ENCODE data around the gene EFCAB9.

EFCAB9 gene

GRCh38 chr5:172165465-172165864 is 28.5 kb upstream of the EFCAB9 start:
- H3K27ac ChIP-seq (replicated peaks): no peak overlapping the region

DNA sequence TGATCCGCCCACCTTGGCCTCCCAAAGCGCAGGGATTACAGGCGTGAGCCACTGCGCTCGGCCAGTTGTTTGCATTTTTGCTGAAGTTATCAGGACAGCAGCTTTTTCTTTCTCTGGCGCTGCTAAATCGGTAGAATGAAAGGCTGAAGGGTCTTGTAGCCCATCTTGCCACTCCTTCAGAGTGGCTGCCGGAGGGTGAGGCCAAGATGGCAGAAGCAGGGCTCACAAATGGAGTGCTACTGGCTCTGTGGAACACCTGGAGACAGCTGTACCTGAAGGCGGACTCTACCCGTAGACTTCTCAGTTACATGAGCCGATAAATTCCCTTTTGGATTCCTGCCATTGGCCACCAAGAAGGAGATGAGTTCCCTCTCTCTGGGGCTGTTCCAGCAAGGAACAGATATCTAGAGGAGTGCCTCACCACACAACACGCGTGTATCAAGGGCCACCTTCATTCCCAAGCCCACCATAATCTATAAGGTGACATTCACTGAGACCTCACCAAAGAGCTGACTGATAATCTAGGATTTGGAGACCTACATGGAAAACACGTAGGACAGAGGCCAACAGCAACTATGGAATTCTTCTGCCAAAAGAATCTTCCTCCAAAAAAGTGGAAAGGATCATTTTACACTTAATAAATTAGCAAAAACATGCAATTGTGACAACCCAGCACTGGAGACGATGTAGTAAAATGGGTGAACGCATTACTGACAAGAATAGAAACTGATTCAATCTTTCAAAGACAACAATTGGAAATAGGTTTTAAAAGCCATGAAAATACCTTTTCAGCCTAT is 27.7 kb upstream of the EFCAB9 start:
- no peak for TF ChIP-seq SPI1 (IDR thresholded peaks at IDR 0.05; ENCODE audit: borderline replicate concordance, low read depth)
- TF ChIP-seq POLR2AphosphoS5 (IDR thresholded peaks at IDR 0.05; ENCODE audit: low read depth): no peak
- TF ChIP-seq, protein P1, sequence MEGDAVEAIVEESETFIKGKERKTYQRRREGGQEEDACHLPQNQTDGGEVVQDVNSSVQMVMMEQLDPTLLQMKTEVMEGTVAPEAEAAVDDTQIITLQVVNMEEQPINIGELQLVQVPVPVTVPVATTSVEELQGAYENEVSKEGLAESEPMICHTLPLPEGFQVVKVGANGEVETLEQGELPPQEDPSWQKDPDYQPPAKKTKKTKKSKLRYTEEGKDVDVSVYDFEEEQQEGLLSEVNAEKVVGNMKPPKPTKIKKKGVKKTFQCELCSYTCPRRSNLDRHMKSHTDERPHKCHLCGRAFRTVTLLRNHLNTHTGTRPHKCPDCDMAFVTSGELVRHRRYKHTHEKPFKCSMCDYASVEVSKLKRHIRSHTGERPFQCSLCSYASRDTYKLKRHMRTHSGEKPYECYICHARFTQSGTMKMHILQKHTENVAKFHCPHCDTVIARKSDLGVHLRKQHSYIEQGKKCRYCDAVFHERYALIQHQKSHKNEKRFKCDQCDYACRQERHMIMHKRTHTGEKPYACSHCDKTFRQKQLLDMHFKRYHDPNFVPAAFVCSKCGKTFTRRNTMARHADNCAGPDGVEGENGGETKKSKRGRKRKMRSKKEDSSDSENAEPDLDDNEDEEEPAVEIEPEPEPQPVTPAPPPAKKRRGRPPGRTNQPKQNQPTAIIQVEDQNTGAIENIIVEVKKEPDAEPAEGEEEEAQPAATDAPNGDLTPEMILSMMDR (IDR thresholded peaks at IDR 0.05; ENCODE audit: insufficient read depth, low read length): no peak
- TF ChIP-seq, protein P2, sequence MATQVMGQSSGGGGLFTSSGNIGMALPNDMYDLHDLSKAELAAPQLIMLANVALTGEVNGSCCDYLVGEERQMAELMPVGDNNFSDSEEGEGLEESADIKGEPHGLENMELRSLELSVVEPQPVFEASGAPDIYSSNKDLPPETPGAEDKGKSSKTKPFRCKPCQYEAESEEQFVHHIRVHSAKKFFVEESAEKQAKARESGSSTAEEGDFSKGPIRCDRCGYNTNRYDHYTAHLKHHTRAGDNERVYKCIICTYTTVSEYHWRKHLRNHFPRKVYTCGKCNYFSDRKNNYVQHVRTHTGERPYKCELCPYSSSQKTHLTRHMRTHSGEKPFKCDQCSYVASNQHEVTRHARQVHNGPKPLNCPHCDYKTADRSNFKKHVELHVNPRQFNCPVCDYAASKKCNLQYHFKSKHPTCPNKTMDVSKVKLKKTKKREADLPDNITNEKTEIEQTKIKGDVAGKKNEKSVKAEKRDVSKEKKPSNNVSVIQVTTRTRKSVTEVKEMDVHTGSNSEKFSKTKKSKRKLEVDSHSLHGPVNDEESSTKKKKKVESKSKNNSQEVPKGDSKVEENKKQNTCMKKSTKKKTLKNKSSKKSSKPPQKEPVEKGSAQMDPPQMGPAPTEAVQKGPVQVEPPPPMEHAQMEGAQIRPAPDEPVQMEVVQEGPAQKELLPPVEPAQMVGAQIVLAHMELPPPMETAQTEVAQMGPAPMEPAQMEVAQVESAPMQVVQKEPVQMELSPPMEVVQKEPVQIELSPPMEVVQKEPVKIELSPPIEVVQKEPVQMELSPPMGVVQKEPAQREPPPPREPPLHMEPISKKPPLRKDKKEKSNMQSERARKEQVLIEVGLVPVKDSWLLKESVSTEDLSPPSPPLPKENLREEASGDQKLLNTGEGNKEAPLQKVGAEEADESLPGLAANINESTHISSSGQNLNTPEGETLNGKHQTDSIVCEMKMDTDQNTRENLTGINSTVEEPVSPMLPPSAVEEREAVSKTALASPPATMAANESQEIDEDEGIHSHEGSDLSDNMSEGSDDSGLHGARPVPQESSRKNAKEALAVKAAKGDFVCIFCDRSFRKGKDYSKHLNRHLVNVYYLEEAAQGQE (IDR thresholded peaks at IDR 0.05; ENCODE audit: insufficient replicate concordance, low read depth): no peak
- TF ChIP-seq GABPA (IDR thresholded peaks at IDR 0.05; ENCODE audit: low read depth): no peak
- no peak overlapping the region for H3K27ac ChIP-seq (replicated peaks)
- no peak overlapping the region for H3K4me3 ChIP-seq (replicated peaks; ENCODE audit: insufficient read depth, low read length)
- H3K27me3 ChIP-seq (ENCODE audit: insufficient read depth, poor library complexity, severe bottlenecking): no peaks in the 10 kb centered on the region
- DNase-seq (ENCODE audit: low read depth in 1 of 2, low spot score in 1 of 2): no peak

More at GRCh38 chr5:172165465-172165864, 28.5 kb upstream of the EFCAB9 start:
- no peaks in the 10 kb centered on the region for H3K27me3 ChIP-seq (ENCODE audit: insufficient read depth, poor library complexity, severe bottlenecking)
- H3K4me3 ChIP-seq (replicated peaks; ENCODE audit: insufficient read depth, low read length): no peak overlapping the region
- no peak for DNase-seq (ENCODE audit: low read depth in 1 of 2, low spot score in 1 of 2)
- TF ChIP-seq, protein P1 (IDR thresholded peaks at IDR 0.05; ENCODE audit: insufficient read depth, low read length): no peak
- TF ChIP-seq, protein P2 (IDR thresholded peaks at IDR 0.05; ENCODE audit: insufficient replicate concordance, low read depth): no peak
- TF ChIP-seq GABPA (IDR thresholded peaks at IDR 0.05; ENCODE audit: low read depth) (no peak), SPI1 (IDR thresholded peaks at IDR 0.05; ENCODE audit: borderline replicate concordance, low read depth) (no peak), POLR2AphosphoS5 (IDR thresholded peaks at IDR 0.05; ENCODE audit: low read depth) (no peak)

DNA sequence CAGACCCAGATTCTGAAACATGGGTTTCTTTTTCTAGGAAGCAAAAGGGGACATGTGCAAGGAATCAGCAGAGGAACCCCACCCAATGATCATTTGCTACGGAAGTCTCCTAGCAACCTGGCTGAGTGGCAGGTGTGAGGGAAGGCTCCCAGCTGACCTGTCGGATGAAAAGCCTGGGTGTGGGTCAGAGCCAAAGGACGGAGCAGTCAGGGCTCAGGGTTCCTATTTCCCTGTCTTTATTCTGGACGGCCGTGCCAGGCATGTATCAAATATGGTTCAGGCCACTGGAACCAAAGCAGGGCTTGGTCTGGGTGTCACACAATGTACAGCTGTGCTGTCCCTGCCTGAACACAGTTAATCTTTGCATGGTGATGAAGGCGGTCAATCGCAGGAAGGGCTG is 26.1 kb upstream of the EFCAB9 start:
- DNase-seq (ENCODE audit: low read depth in 1 of 2, low spot score in 1 of 2): no peak
- Histone ChIP-seq H3K4me3 (replicated peaks; ENCODE audit: insufficient read depth, low read length) (no peak overlapping the region), H3K27ac (replicated peaks) (no peak overlapping the region), H3K27me3 (ENCODE audit: insufficient read depth, poor library complexity, severe bottlenecking) (no peaks in the 10 kb centered on the region)
- TF ChIP-seq, protein P1 (IDR thresholded peaks at IDR 0.05; ENCODE audit: insufficient read depth, low read length): no peak
- TF ChIP-seq POLR2AphosphoS5 (IDR thresholded peaks at IDR 0.05; ENCODE audit: low read depth): no peak
- TF ChIP-seq GABPA (IDR thresholded peaks at IDR 0.05; ENCODE audit: low read depth): no peak
- TF ChIP-seq, protein P2 (IDR thresholded peaks at IDR 0.05; ENCODE audit: insufficient replicate concordance, low read depth): no peak
- no peak for TF ChIP-seq SPI1 (IDR thresholded peaks at IDR 0.05; ENCODE audit: borderline replicate concordance, low read depth)

All from HL-60 (cell line).